SK-N-SH (cell line): ENCODE measurements around the gene SIL1. TPM values are rescaled to one million over a fixed set of nuclear protein-coding genes. Genes with fewer than 3 reads are reported as not detected.

ENCODE experiments used
- CTCF ChIA-PET: fragments of 300-600, 350-600 bp; formaldehyde crosslinking; extraction: SDS; loops from one replicate; lab custom pipeline; 2021; lab: Yijun Ruan, JAX
- POLR2A ChIA-PET: fragments of 350-600 bp; sonication (Branson Sonifier 250); formaldehyde crosslinking; extraction: SDS; loops from one replicate; lab custom pipeline; 2020; ENCODE audit warnings: antibody characterized with exemption, inconsistent platforms; lab: Yijun Ruan, JAX
- DNase-seq: peaks from one replicate; pipeline ENCODE4 v3.0.0; 2012
- H2AFZ ChIP-seq: fragments of 200-600 bp; sonication (generic); 2 replicates; pipeline ENCODE4 v1.8.1; 2016; ENCODE audit warnings: antibody characterized with exemption, mild to moderate bottlenecking, low read depth
- H3F3A ChIP-seq: fragments of 200-600 bp; sonication (generic); replicated peaks from 2 replicates; pipeline ENCODE3; 2016; ENCODE audit warnings: antibody characterized with exemption, mild to moderate bottlenecking; ENCODE audit not compliant: insufficient read depth
- H3K27ac ChIP-seq, 2 experiments: fragments of 200-500 bp in 1 of 2; fragments of 200-600 bp in 1 of 2; sonication (Bioruptor generic) in 1 of 2; sonication (generic), shearing (Covaris generic) in 1 of 2; 2 replicates each; pipeline versions ENCODE4 v1.5.1 to v1.6.1; 2014 to 2016; ENCODE audit warnings: low read depth in 2 of 2, inconsistent platforms in 1 of 2, low read length in 1 of 2, mild to moderate bottlenecking in 1 of 2, mixed read lengths in 1 of 2
- H3K27me3 ChIP-seq: fragments of 200-600 bp; sonication (generic), shearing (Covaris generic); 2 replicates; pipeline ENCODE4 v1.6.1; 2016; ENCODE audit warnings: mixed run types; ENCODE audit not compliant: insufficient read depth
- H3K36me3 ChIP-seq, 2 experiments: fragments of 200-500 bp in 1 of 2; fragments of 200-600 bp in 1 of 2; sonication (Bioruptor generic) in 1 of 2; sonication (generic) in 1 of 2; replicated peaks in 1 of 2; 2 replicates each; pipeline versions ENCODE3 to v1.5.1; 2014 to 2016; ENCODE audit warnings: low read length in 1 of 2, mild to moderate bottlenecking in 1 of 2; ENCODE audit not compliant: insufficient read depth in 2 of 2, control insufficient read depth in 1 of 2
- H3K4me1 ChIP-seq, 2 experiments: fragments of 200-500 bp in 1 of 2; fragments of 200-600 bp in 1 of 2; sonication (Bioruptor generic) in 1 of 2; sonication (generic), shearing (Covaris generic) in 1 of 2; 2 replicates each; pipeline versions ENCODE4 v1.5.1 to v1.6.1; 2014 to 2016; ENCODE audit warnings: low read depth in 1 of 2, low read length in 1 of 2, mixed run types in 1 of 2; ENCODE audit not compliant: insufficient read depth in 2 of 2, control insufficient read depth in 1 of 2
- H3K4me2 ChIP-seq: fragments of 200-600 bp; sonication (generic), shearing (Covaris generic); 2 replicates; pipeline ENCODE4 v1.6.1; 2017; ENCODE audit warnings: mixed run types
- H3K4me3 ChIP-seq, 2 experiments: fragments of 200-500 bp in 1 of 2; fragments of 200-600 bp in 1 of 2; sonication (Bioruptor generic) in 1 of 2; sonication (generic), shearing (Covaris generic) in 1 of 2; 2 replicates each; pipeline versions ENCODE4 v1.5.1 to v1.8.1; 2014 to 2016; ENCODE audit warnings: low read depth in 2 of 2, inconsistent platforms in 1 of 2, low read length in 1 of 2, mild to moderate bottlenecking in 1 of 2, mixed read lengths in 1 of 2, moderate library complexity in 1 of 2
- H3K79me2 ChIP-seq: fragments of 200-600 bp; sonication (generic); 2 replicates; pipeline ENCODE4 v1.8.1; 2017; ENCODE audit warnings: mild to moderate bottlenecking; ENCODE audit not compliant: insufficient read depth
- H3K9ac ChIP-seq: fragments of 200-600 bp; sonication (generic); 2 replicates; pipeline ENCODE4 v1.6.1; 2017; ENCODE audit warnings: mixed run types
- H3K9me2 ChIP-seq: fragments of 200-600 bp; sonication (generic); 2 replicates; pipeline ENCODE4 v1.6.1; 2017; ENCODE audit warnings: mixed run types
- H3K9me3 ChIP-seq: fragments of 200-600 bp; sonication (generic); 2 replicates; pipeline ENCODE4 v1.6.1; 2017; ENCODE audit warnings: mixed run types, mild to moderate bottlenecking, moderate library complexity
- H4K20me1 ChIP-seq: fragments of 200-600 bp; sonication (generic); 2 replicates; pipeline ENCODE4 v1.6.1; 2017; ENCODE audit warnings: mild to moderate bottlenecking, mixed run types; ENCODE audit not compliant: insufficient read depth
- CHD2 ChIP-seq: fragments of 150-350 bp; IDR thresholded peaks from 2 replicates; pipeline ENCODE4 v1.6.1; 2018; ENCODE audit warnings: low read length; ENCODE audit not compliant: partially characterized antibody
- EP300 ChIP-seq, 2 experiments: IDR thresholded peaks; 2 replicates each; pipeline versions ENCODE4 v1.4.0 to v1.6.1; 2012; ENCODE audit warnings: borderline replicate concordance in 1 of 2, low read depth in 1 of 2, low read length in 1 of 2
- FOXJ3 ChIP-seq: sonication (generic); formaldehyde crosslinking; IDR thresholded peaks from 2 replicates; pipeline ENCODE4 v1.5.1; 2020; ENCODE audit warnings: mild to moderate bottlenecking, missing genetic modification reagents
- FOXM1 ChIP-seq: IDR thresholded peaks from 2 replicates; pipeline ENCODE4 v1.4.0; 2012; ENCODE audit warnings: low read depth, mild to moderate bottlenecking
- GABPA ChIP-seq: IDR thresholded peaks from 2 replicates; pipeline ENCODE4 v1.4.0; 2012; ENCODE audit warnings: low read depth, mild to moderate bottlenecking
- MXI1 ChIP-seq: IDR thresholded peaks from 2 replicates; pipeline ENCODE4 v1.6.1; 2012; ENCODE audit warnings: mild to moderate bottlenecking, low read depth, low read length, improper control_type of control experiment
- POLR2AphosphoS5 ChIP-seq: IDR thresholded peaks from 2 replicates; pipeline ENCODE4 v1.6.1; 2012; ENCODE audit warnings: low read depth, low read length
- SIN3A ChIP-seq: IDR thresholded peaks from 2 replicates; pipeline ENCODE4 v1.6.1; 2012; ENCODE audit warnings: low read depth, mild to moderate bottlenecking, low read length, moderate library complexity, borderline replicate concordance
- TAF1 ChIP-seq: IDR thresholded peaks from 2 replicates; pipeline ENCODE4 v1.6.1; 2012; ENCODE audit warnings: low read depth, mild to moderate bottlenecking, low read length, moderate library complexity, borderline replicate concordance
- YY1 ChIP-seq: IDR thresholded peaks from 2 replicates; pipeline ENCODE4 v1.4.0; 2012; ENCODE audit warnings: low read depth, mild to moderate bottlenecking
- WGBS: methylation state at CpG from one replicate; pipeline ENCODE4 v1.1.6; 2017; ENCODE audit warnings: low lambda C conversion rate; 5-methylcytosine and 5-hydroxymethylcytosine counted together
- polyA plus RNA-seq, 3 experiments: library from polyadenylated mRNA; depleted of rRNA; stranded (reverse); fragments of >200 nt; gene quantifications; 2 replicates each; pipeline ENCODE4 v1.2.3, GENCODE V29; 2012
- TF ChIP-seq, protein P1 (sequence below): IDR thresholded peaks from 2 replicates; pipeline ENCODE4 v1.4.0; 2012; ENCODE audit warnings: low read depth
- TF ChIP-seq, protein P2 (sequence below): fragments of 200-600 bp; sonication (generic); IDR thresholded peaks from 2 replicates; pipeline ENCODE4 v1.6.1; 2017; ENCODE audit warnings: antibody characterized with exemption, mild to moderate bottlenecking, moderate library complexity
- TF ChIP-seq, protein P3 (sequence below): IDR thresholded peaks from 2 replicates; pipeline ENCODE4 v1.4.0; 2012; ENCODE audit warnings: low read depth, borderline replicate concordance

SIL1 gene
- polyA plus RNA-seq, 1 of the 3 experiments (the other 2 are of a cell fraction): 25.9 TPM

DNA sequence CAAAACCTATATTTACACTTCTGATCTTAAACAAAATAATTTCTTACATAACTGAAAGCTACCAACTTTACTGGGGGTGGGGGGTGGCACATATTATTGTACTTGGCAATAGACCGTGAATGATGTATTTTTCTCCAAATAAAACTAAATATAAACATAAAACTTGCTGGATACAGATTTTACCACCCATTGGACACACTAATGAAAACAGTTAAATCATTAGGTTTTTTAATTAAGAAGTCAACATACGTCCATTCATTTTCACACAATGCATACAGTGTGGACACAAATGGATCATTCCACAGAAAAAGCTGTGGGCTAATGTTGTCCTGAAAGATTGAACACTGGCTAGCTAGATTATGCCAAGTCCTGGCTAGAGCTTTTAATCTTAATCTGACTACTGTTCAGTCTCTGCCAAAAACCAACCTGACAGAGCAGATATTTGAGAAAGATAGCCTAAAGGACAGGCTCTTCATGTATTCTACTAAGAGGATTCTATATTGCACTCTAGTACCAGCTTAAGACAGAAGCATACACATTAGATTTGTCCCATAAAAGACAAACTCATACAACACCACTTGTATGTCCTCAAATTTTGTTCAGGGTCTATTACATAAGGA is 118.1 kb downstream of the SIL1 start:
- H3K79me2 ChIP-seq: no peaks in the 10 kb centered on the region
- 94% methylated on average over 2 of the region's 2 CpGs for WGBS
- CTCF ChIA-PET: interaction anchor here (0.6 to 1.3 kb wide), 3 partner anchors 15 to 541 kb away, joined by 3 read pairs; no protein-coding TSS in a partner anchor
- DNase-seq: no peak
- no peak overlapping the region for H3K9ac ChIP-seq
- H3K9me3 ChIP-seq: no peaks in the 10 kb centered on the region
- H3F3A ChIP-seq: no peaks in the 10 kb centered on the region
- H2AFZ ChIP-seq: no peak overlapping the region
- H3K4me2 ChIP-seq: no peak overlapping the region
- no peaks in the 10 kb centered on the region for H3K36me3 ChIP-seq
- TF ChIP-seq MXI1: no peak
- TF ChIP-seq, protein P1, sequence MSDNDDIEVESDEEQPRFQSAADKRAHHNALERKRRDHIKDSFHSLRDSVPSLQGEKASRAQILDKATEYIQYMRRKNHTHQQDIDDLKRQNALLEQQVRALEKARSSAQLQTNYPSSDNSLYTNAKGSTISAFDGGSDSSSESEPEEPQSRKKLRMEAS: no peak
- TF ChIP-seq, all 33 proteins: peak for 0
- Histone ChIP-seq H3K27ac (no peak overlapping the region), H4K20me1 (no peaks in the 10 kb centered on the region), H3K27me3 (no peaks in the 10 kb centered on the region), H3K9me2 (no peaks in the 10 kb centered on the region), H3K4me3 (no peak overlapping the region), H3K4me1 (no peaks in the 10 kb centered on the region)
- POLR2A ChIA-PET: no interaction called here

DNA sequence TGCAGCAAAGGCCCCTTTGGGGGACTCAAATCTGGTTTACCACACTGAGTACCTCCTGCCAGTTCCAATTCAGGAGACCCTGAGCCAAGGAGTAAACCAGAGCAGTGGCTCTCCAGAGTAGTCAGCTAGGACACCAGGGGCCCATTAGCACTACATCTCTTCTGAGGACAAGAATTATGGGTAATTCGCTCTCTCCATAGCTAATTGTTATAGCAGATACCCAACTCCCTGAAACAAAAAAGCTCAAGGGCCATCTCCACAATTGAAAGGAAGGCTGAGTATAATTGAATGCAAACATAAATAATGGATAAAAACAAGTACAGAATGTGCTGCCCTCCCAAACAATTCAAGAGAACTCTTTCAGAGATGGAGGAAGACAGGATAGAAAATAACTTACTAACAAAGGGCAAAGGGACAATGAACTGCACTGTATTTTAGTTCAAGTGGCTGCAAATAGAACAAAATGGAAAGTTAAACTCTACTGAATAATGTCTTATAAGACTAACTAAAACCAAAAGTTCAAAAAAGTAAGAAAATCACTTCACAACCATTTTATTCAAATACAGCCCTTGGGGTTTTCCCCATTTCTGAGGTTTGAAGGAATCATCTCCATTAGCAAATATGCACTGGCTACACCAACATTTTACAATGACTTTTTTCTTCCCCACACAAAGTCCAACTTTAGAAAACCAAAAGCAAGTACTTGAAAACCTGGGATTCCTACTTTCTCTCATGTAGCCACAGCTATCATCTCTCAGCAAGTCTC is 118.8 kb downstream of the SIL1 start:
- Histone ChIP-seq H4K20me1 (no peaks in the 10 kb centered on the region), H3K9ac (no peak overlapping the region), H3K4me1 (no peaks in the 10 kb centered on the region), H3K36me3 (no peaks in the 10 kb centered on the region), H3K27ac (no peak overlapping the region), H3K4me3 (no peak overlapping the region), H2AFZ (no peak overlapping the region), H3K4me2 (no peak overlapping the region), H3K9me2 (no peaks in the 10 kb centered on the region), H3K79me2 (no peaks in the 10 kb centered on the region), H3F3A (no peaks in the 10 kb centered on the region), H3K27me3 (no peaks in the 10 kb centered on the region), H3K9me3 (no peaks in the 10 kb centered on the region)
- POLR2A ChIA-PET: no interaction called here
- DNase-seq: no peak
- TF ChIP-seq CHD2: no peak
- TF ChIP-seq, protein P1: no peak
- TF ChIP-seq FOXM1: no peak
- no peak for TF ChIP-seq POLR2AphosphoS5
- TF ChIP-seq, protein P2, sequence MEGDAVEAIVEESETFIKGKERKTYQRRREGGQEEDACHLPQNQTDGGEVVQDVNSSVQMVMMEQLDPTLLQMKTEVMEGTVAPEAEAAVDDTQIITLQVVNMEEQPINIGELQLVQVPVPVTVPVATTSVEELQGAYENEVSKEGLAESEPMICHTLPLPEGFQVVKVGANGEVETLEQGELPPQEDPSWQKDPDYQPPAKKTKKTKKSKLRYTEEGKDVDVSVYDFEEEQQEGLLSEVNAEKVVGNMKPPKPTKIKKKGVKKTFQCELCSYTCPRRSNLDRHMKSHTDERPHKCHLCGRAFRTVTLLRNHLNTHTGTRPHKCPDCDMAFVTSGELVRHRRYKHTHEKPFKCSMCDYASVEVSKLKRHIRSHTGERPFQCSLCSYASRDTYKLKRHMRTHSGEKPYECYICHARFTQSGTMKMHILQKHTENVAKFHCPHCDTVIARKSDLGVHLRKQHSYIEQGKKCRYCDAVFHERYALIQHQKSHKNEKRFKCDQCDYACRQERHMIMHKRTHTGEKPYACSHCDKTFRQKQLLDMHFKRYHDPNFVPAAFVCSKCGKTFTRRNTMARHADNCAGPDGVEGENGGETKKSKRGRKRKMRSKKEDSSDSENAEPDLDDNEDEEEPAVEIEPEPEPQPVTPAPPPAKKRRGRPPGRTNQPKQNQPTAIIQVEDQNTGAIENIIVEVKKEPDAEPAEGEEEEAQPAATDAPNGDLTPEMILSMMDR: no peak
- no peak for TF ChIP-seq YY1
- TF ChIP-seq TAF1: no peak
- TF ChIP-seq, protein P3, sequence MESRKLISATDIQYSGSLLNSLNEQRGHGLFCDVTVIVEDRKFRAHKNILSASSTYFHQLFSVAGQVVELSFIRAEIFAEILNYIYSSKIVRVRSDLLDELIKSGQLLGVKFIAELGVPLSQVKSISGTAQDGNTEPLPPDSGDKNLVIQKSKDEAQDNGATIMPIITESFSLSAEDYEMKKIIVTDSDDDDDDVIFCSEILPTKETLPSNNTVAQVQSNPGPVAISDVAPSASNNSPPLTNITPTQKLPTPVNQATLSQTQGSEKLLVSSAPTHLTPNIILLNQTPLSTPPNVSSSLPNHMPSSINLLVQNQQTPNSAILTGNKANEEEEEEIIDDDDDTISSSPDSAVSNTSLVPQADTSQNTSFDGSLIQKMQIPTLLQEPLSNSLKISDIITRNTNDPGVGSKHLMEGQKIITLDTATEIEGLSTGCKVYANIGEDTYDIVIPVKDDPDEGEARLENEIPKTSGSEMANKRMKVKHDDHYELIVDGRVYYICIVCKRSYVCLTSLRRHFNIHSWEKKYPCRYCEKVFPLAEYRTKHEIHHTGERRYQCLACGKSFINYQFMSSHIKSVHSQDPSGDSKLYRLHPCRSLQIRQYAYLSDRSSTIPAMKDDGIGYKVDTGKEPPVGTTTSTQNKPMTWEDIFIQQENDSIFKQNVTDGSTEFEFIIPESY: no peak
- no peak for TF ChIP-seq FOXJ3
- no peak for TF ChIP-seq GABPA
- TF ChIP-seq SIN3A: no peak
- no peak for TF ChIP-seq EP300 (IDR thresholded peaks at IDR 0.05; ENCODE audit: borderline replicate concordance in 1 of 2, low read depth in 1 of 2, low read length in 1 of 2)
- WGBS: 87% methylated on average over 1 of the region's 1 CpG
- CTCF ChIA-PET: interaction anchor here (1.3 kb wide), 1 partner anchor 14 kb away, joined by 3 read pairs; no protein-coding TSS in a partner anchor
